ENCODE results near the gene TICRR.

Gene TICRR

GRCh38 chr15:89625716-89626115 lies 50.4 kb downstream of the TICRR start:
- TF ChIP-seq, protein P1, sequence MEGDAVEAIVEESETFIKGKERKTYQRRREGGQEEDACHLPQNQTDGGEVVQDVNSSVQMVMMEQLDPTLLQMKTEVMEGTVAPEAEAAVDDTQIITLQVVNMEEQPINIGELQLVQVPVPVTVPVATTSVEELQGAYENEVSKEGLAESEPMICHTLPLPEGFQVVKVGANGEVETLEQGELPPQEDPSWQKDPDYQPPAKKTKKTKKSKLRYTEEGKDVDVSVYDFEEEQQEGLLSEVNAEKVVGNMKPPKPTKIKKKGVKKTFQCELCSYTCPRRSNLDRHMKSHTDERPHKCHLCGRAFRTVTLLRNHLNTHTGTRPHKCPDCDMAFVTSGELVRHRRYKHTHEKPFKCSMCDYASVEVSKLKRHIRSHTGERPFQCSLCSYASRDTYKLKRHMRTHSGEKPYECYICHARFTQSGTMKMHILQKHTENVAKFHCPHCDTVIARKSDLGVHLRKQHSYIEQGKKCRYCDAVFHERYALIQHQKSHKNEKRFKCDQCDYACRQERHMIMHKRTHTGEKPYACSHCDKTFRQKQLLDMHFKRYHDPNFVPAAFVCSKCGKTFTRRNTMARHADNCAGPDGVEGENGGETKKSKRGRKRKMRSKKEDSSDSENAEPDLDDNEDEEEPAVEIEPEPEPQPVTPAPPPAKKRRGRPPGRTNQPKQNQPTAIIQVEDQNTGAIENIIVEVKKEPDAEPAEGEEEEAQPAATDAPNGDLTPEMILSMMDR (IDR thresholded peaks at IDR 0.05; ENCODE audit: low read depth, low read length): no peak
- in situ Hi-C loops (cut with HindIII; ENCODE audit: low sequenced_read_pairs): no loop called here
- DNase-seq (ENCODE audit: low read depth, low spot score): no peak
- no peak overlapping the region for H3K4me3 ChIP-seq (ENCODE audit: low read depth, low read length)

DNA sequence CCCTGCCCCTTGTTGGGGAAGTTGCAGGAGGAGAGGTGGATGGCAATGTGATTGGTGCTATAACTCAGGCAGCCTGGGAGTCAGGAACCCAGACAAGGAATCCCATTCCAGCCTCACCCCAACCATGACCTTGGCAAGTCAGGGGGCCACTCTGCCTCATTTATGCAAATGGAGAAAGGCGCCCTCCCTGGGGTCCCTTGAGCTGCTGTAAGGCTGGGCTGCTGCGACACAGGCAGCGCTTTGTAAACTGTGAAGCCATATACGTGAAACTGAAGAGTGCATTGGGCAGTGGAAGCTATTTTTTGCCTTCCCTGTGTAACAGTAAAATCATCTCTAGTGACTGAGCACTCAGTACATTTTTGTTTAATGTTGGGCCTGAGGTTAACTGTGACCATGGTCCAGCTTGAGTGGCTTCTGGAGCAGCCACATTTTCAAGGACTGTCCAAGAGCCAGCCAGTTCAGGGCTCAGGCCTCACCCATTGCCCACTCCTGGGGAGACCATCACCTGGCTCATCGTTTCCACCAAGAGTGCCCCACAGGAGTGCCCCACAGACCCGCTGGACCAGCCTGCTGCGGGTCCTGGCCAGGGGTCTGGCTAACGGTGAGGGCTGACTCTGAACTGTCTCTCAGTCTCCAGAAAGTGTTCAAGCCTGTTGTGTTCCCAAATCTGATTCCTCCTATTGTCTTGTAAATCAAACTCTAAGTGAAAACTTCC lies 52.1 kb downstream of the TICRR start:
- in situ Hi-C loops (cut with HindIII; ENCODE audit: low sequenced_read_pairs): no loop called here
- TF ChIP-seq, protein P1 (IDR thresholded peaks at IDR 0.05; ENCODE audit: low read depth, low read length): no peak
- no peak for DNase-seq (ENCODE audit: low read depth, low spot score)
- no peak overlapping the region for H3K4me3 ChIP-seq (ENCODE audit: low read depth, low read length)

- TF ChIP-seq, protein P1 (IDR thresholded peaks at IDR 0.05; ENCODE audit: low read depth, low read length): no peak
- DNase-seq (ENCODE audit: low read depth, low spot score): no peak
- in situ Hi-C loops (cut with HindIII; ENCODE audit: low sequenced_read_pairs): no loop called here
Measured at GRCh38 chr15:89628301-89628700, 53.0 kb downstream of the TICRR start.

GRCh38 chr15:89628806-89629715 lies 53.8 kb downstream of the TICRR start:
- H3K4me3 ChIP-seq (ENCODE audit: low read depth, low read length): no peak overlapping the region
- no peak for DNase-seq (ENCODE audit: low read depth, low spot score)
- in situ Hi-C loops (cut with HindIII; ENCODE audit: low sequenced_read_pairs): no loop called here
- TF ChIP-seq, protein P1 (IDR thresholded peaks at IDR 0.05; ENCODE audit: low read depth, low read length): no peak

More at GRCh38 chr15:89628301-89628700, 53.0 kb downstream of the TICRR start:
- no peak overlapping the region for H3K4me3 ChIP-seq (ENCODE audit: low read depth, low read length)

GRCh38 chr15:89629829-89630228 lies 54.6 kb downstream of the TICRR start:
- in situ Hi-C loops (cut with HindIII; ENCODE audit: low sequenced_read_pairs): no loop called here
- no peak for DNase-seq (ENCODE audit: low read depth, low spot score)
- no peak overlapping the region for H3K4me3 ChIP-seq (ENCODE audit: low read depth, low read length)
- TF ChIP-seq, protein P1 (IDR thresholded peaks at IDR 0.05; ENCODE audit: low read depth, low read length): no peak

- TF ChIP-seq, protein P1 (IDR thresholded peaks at IDR 0.05; ENCODE audit: low read depth, low read length): no peak
- H3K4me3 ChIP-seq (ENCODE audit: low read depth, low read length): no peak overlapping the region
- in situ Hi-C loops (cut with HindIII; ENCODE audit: low sequenced_read_pairs): no loop called here
- no peak for DNase-seq (ENCODE audit: low read depth, low spot score)
Measured at GRCh38 chr15:89630260-89630659, 55.0 kb downstream of the TICRR start.

All from astrocyte of the spinal cord (primary cell).